Endometrium (tissue), 2 donors: Measurements from ENCODE around the gene CETP.
"Not testable (repeated sequence)": the region's sequence is repeated elsewhere in the genome, so short reads cannot be mapped to it uniquely, and the experiment has no call there.

Experiments
- FAIRE-seq: peaks from 2 replicates; lab custom pipeline; 2012; peaks lifted over from hg19 to GRCh38; lab: Jason Lieb, UNC
- donor health status: control.
- donor health status: control.

The CETP gene

DNA sequence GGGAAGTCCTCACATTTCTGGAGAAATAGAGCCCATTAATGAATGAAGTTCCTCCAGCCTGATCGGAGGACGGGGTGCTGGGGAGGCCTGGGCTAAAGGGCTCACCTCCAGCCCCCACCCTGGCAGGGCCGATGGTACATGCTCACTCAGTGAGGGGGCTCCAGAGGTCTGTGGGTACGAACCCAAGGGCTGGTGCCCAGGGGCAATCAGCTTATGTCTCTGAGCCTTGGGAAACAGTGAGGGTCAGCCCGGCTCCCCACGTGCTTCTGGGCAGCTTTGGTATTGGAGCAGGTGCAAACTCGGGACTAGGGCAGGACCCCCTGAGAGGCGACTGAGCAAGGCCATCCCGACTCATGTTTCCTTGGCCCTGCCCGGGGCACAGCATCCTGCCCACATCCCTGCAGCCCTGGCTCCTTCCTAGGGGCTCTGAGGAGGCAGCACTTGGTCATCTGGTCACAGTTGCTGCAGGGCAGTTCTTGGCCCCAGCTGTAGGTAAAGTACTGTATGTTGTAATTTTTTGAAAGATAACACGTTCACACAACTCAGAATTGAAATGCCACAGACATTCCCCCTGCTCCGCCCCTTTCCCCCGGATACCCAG is 969 bp upstream of the CETP start:
- no peak for FAIRE-seq

DNA sequence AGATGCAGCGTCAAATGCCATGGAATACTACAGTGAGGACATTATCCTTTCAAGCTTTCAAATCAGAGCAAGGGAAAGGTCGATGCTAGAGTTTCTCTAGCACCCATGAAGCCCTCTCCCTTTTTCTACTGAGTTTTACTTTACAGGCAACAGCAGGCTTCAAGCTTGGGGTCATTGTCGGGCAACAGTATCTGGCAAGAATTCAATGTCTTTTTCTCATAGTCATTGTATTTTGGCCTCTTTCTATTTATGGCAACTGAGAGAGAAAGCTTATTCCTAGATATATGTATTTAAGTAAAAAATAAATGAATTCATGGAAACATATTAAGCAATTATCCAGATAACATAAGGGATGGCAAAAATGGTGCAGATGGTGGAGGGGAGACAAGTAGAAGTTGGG is 364 bp upstream of the CETP start:
- FAIRE-seq, result no peak

DNA sequence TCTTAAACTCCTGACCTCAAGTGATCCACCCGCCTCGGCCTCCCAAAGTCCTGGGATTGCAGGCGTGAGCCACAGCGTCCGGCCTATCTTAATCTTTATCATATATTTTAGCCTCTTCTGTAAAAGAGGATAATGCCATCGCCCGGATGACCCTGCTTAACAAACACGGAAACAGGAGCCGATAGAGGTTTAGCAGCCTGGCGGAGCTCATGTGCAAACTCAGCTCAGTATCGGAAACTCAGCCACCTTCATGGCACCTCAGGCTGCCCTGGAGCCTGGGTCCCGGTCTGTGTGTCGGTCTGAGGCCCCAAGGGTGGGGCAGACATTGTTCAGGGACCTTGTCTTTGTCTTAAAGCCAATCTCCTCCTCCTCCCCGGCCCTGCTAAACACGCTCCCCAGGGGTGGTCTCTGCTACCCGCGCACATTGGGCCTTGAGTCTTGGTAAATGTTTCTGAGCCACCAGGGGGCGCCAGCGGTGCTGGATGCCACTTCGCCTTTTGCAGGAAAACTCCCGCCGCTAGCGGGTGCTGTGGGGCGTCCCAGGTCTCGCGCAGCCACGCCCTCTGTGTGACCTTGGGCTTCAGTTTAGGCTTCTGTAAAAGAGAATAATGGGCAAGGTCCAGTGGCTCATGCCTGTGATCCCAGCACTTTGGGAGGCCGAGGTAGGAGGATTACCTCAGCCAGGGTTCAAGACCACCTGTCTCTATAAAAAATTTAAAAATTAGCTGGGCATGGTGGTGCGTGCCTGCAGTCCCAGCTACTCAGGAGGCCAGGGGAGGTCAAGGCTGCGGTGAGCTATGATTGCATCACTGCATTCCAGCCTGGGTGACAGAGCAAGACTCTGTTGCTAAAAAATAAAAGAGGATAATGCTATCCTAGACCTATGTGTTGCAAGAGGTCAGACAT is 2.7 kb downstream of the CETP start:
- FAIRE-seq, result no peak

DNA sequence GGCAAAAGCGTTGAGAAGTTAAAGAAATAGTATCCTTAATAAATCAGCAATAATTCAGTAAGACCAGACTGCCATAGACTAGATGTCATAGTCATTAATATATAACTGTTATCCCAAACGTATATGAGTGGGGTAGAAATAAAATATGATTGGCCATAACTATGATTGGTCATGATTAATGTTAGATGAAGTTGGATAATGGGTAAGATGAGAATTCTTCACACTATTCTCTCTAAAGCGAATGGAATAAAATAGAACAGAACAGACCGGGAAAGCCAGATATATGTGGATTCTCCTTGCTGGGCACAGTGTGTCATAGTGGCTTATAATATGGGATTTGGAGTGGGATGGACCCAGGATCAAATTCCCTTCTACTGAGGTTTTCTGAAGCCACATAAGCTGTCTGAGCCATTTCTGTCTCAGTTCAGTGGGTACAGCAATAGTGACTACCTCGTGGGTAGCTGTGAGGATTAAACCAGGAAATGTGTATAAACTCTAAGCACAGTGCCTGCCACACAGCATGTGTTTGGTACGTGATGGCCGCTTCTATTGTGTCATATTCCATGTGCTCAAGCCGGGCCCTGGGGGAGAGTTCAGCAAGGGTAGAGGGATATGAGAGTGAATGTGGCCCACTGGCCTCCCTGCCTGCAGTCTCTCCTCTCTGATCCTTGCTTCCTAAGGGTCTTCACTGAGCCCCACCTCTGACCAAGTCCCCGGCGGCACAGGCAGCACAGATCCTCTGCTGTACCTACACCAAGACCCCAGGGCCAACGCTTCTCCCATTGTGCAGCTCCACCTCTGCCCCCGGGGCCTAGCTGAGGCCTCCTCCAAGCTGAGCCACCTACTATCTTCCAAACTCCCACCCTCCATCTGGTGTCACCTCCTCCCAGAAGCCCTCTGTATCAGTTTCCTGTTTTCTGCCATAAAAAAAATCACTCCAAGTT is 3.7 kb downstream of the CETP start:
- FAIRE-seq, result no peak

DNA sequence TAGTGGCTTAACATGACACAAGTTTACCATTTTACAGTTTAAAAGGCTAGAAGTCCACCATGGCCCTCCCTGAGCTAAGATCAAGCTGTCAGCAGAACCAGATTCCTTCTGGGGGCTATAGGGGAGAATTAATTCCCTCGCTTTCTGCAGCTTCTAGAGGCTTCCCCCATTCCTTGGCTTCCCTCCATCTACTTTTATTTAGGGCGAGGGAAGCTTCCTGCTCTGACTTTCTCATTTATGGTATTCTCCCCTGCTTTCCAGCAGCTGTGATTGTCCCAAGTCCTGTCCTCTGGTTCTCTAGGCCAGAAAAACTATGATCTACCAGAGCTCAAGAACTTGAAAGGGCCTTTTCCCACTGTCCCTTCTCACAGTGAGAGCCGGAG is 4.3 kb downstream of the CETP start:
- no peak for FAIRE-seq

DNA sequence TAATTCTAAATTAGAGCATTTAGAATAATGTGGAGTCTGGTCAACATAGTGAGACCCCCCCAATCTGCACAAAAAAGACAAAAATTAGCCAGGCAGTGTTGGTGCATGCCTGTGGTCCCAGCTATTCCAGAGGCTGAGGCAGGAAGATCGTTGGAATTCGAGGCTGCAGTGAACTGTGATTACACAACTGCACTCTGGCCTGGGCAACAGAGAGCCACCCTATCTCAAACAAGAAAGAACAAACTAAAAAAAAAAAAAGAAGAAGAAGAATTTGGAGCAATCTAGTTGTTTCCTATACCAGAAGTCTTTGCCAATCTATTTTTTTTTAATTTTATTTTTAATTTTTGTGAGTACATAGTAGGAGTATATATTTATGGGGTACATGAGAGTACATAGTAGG is 6.0 kb downstream of the CETP start:
- no peak for FAIRE-seq

DNA sequence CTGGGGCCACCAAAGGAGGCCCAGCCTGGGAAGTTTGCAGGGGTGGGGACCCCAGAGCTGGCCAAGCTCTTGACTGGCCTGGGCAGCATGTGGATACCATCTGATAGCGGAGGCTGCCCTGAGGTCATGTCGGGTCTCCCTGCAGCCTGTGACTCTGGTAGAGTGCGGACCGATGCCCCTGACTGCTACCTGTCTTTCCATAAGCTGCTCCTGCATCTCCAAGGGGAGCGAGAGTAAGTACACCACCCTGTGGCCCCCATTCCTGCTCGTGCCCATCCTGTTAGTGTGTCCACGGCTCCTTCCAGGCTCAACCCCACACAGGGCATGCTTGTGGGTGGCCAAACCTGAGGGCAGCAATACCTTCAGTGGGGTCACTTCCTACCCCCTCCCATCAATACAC is 8.0 kb downstream of the CETP start:
- no peak for FAIRE-seq

DNA sequence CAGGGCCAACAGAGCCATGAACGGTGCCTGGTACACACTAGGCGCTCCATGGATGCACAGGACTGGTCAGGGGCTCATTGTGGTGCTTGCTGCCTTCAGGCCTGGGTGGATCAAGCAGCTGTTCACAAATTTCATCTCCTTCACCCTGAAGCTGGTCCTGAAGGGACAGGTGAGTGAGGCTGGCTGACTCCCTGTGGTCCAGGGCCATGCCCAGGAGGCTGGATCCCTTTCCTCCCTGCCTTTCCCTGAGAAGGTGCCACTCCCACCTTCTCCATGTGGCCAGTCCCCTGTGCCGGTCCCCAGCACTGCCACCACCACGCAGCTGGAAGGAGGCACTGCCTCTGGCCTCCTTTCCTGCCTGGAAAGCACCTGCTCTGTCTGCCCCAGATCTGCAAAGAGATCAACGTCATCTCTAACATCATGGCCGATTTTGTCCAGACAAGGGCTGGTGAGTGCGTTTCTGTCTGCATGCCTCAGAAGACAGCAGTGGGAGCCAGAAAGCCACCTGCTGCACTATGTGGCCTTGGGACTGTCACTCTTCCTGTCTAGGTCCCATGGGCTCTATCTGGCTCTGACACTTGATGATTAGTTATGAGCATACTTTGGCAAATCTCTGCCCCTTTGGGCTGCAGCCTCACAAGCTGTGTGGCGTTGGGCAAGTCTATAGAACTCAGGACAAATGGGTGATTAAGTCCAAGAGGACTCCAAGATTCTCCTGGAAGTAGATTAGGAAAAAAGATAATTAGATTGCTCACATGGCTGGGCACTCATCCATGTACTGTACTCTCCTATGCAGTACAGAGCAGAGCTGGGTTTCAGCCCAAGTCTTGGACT is 9.4 kb downstream of the CETP start:
- FAIRE-seq, result no peak

DNA sequence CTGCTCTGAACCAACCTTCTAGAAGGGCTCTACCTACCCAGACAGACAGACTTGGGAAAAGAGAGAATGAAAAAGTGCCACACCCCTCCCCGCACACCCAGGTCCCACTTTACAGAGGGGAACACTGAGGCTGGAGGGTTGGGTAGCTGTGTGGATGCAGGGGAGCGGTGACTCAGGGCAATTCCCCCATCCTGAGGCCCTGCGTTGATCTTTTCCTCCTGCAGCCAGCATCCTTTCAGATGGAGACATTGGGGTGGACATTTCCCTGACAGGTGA is 10.0 kb downstream of the CETP start:
- no peak for FAIRE-seq

DNA sequence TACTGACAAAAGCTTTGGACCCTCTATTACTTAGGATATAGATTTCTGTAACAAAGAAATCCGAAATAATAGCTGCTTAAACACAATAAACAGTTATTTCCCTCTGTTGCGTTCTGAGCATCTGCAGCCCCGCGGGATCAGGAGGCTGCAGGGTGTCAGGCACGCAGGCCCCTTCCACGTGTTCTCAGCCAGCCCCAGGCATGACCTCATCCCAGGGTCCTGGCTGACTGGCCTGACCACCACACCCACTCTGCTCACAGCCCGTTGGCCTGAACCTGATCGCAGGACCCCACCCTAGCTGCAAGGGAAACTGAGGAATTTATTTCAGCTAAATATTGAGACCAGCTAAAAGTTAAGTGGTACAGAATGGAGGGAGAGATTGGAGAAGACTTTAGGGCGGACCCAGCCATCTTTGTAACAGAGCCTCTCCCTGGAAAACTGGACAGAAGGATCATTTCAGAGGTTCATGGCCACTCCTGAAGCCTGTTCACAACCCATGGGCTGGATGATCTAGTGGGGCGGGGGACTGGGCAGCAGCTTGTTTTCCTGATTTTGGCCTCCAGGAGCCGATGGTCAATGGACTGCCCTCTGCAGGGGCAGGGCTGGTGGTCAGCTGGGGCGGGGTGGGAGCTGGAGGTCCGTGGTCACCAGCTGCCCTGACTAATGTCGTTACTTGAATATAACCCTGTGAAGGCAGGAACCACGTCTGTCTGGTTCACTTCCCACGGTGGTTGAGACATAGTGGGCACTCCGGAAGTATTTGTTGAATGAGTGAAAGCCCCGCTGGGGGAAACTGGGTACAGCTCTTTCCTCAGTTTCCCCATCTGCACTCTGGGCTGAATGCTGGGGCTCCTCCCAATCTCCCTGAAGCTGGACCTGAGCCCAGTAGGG is 10.9 kb downstream of the CETP start:
- FAIRE-seq, result no peak

DNA sequence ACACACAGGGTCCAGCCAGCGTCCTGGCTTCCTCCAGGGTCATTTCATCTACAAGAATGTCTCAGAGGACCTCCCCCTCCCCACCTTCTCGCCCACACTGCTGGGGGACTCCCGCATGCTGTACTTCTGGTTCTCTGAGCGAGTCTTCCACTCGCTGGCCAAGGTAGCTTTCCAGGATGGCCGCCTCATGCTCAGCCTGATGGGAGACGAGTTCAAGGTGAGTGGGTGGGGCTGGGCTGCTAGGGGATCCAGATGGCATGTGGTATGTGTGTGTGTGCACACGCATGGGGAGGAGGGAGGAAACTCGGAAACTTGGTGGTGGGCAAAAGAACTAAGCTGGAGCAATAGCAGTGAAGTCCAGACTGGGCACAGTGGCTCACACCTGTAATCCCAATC is 11.5 kb downstream of the CETP start:
- FAIRE-seq, result no peak

DNA sequence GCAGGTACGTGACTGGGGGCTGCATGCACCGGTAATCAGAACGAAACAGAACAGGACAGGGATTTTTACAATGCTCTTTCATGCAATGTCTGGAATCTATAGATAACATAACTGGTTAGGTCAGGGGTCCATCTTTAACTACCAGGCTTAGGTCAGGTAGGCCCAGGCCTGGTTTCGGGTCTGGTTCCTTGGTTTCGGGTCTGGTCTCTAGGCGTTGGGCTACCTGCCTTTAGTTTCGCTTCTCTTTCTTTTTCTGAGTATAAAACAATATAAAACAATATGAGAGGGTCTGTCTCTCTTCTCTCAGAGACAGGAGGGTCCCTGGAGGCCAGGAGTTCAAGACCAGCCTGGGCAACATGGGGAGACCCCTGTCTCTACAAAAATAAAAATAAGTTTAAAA is 12.1 kb downstream of the CETP start:
- FAIRE-seq, result not testable (repeated sequence)

DNA sequence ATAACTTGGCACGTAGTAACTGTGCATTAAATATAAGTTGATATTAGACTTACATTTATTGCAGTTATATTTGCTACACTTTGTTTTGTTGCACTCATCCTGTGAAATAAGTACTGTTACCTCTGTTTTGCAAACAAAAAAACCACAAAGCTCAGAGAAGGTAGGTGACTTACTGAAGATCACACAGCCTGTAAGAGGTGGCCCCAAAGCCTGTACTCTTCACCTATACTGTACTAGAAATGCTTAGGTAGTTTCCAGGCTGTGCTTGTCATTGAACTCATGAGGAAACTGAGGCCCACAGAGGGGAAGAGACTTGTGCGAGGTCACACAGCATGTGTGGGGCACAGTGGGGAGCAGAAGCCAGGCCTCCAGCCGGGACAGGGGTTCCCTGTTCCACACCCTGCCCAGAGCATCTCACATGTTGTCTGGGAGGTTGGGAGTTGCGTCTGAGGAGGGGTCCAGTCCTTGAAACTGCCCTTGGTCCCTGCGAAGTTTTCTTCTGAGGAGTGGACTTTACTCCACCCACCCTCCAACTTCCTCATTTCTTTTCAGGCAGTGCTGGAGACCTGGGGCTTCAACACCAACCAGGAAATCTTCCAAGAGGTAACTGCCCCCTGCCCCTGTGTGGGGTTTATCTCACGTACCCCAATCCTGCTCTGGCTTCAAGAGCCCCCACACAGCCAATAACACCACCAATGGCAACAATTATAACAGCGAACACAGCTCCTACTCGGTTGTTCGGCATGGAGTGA is 13.0 kb downstream of the CETP start:
- no peak for FAIRE-seq

DNA sequence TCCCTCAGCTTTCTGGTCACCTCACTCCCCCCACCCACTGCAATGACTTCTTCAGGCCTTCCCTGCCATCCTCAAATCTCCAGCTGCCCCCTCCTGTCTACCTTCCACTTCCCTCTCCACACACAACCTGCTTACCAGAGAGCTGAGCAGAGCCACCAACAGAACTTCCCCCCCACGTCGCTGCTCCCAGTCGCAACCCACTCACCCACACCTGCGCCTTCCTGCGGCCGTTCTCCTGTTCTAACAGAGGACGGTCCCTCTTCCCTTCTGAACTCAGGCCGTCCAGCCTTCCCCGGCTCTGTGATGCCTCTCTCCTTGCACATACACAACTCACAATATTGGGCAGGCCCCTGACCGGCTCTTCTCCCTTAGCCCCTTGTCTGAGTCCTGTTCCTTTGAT is 14.0 kb downstream of the CETP start:
- no peak for FAIRE-seq

DNA sequence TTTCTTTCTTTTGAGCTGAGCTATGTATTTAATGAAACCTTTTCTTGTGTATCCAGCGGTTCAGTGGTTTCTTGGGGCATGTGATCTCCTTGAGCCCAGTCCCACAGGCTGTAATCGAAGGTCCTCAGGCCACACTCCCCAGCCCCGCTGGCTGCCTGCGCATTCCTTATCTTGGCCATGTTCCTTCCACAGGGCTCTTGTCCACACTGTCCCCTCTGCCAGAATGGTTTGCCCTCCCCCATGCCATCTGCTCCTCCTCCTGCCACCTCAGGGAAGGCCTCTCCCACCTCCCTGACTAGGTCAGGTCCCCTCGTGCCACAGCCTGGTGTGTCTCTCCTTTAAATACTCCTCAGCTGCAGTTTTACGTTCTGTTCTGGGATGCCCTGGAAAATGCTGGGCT is 15.5 kb downstream of the CETP start:
- no peak for FAIRE-seq

DNA sequence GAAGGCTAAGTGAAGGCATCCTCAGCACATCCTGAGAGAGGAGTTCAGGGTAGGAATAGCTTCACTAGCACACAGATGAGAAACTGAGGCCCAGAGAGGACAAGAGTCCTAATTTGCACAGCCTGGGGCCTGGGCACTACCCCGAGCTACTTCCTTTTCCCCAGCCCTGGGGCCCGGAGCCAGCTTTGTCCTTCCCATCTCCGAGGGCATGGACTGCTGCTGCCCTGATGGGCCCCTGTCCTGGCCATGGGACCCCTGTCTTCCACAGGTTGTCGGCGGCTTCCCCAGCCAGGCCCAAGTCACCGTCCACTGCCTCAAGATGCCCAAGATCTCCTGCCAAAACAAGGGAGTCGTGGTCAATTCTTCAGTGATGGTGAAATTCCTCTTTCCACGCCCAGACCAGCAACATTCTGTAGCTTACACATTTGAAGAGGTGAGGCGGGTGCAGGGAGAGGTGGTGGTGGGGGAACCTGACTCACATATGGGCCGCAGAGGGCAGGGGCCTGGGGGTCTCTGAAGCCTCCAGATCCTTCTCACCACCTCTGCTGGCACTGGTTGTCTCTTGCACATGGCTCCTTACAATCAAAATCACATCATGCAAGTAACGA is 16.2 kb downstream of the CETP start:
- FAIRE-seq, result no peak

DNA sequence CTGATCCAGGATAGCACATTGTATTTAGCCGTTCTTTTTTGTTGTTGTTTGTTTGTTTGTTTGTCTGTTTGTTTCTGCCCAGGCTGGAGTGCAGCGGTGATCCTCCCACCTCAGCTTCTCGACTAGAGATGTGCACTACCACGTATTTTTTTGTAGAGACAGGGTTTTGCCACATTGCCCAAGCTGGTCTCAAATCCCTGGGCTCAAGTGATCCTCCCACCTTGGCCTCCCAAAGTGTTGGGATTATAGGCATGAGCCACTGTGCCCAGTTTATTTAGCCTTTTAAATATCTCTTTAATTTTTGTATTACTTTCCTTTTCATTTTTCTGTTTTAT is 18.4 kb downstream of the CETP start:
- no peak for FAIRE-seq

DNA sequence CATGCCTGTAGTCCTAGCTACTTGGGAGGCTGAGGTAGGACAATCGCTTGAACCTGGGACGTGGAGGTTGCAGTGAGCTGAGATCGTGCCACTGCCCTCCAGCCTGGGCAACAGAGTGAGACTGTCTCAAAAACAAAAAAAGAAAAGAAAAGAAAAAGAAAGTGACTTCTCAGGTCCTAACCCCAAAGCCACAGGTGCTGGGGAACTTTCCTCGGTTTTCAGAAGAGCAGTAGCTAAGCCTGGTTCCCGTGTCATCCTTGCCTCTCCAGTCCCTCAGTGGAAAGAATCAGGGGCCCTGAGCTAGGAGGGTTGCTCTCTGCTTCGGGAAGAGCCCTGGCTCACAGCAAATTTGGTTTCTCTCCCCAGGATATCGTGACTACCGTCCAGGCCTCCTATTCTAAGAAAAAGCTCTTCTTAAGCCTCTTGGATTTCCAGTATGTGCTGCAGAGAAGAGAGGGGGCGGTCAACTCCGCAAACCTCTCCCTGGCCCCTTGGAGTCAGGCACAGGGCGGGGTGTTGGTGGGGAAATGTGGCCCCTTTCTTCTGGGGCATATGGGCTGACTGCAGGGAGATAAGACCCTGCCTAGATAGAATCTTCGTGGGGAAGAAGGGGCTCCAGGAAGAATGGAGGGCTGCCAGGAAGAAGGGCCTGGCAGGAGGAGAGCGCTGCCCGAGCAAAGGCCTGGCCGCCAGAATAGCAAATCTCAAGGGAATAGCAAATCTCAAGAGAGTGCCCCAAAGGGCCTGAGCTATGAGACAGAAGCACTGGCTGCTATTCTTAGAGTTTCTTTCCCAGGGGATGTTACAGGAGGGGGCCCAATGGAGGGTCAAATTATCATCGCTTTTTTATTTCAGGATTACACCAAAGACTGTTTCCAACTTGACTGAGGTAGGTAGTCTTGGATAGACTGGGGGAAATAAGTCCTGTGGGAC is 19.3 kb downstream of the CETP start:
- FAIRE-seq, result no peak

DNA sequence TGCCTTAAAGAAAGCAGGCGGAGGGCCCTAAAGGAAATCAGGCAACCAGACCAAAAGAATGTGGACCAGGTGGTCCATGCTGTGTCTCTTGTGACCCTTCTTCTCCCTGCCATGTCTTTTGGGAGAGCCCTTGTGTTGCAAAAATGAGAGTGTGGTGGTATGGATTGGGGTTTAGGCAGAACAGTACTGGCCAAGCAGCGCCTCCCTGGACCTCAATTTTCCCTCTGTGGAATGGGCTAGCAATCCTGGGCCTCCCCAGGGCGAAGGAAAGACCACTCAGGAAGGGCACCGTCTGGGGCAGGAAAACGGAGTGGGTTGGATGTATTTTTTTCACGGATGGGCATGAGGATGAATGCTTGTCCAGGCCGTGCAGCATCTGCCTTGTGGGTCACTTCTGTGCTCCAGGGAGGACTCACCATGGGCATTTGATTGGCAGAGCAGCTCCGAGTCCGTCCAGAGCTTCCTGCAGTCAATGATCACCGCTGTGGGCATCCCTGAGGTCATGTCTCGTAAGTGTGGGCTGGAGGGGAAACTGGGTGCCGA is 20.1 kb downstream of the CETP start:
- no peak for FAIRE-seq
